Stimulated activated CD4-positive, alpha-beta T cell treated with anti-CD3 and anti-CD28 coated beads, Interleukin-4, amount 100 ng/mL, for 4 hours (primary cell): ENCODE data around the gene COMP.
"Not testable (repeated sequence)": the region's sequence is repeated elsewhere in the genome, so short reads cannot be mapped to it uniquely, and the experiment has no call there.

ENCODE experiments used
- DNase-seq, 2 experiments: peaks; one replicate each; pipeline ENCODE4 v3.0.0-alpha.2; 2020

COMP gene

GRCh38 chr19:18745012-18745735, 45.9 kb downstream of the COMP start:
- no peak for DNase-seq

GRCh38 chr19:18743784-18744418, 47.2 kb downstream of the COMP start:
- DNase-seq, result no peak

GRCh38 chr19:18742838-18743783, 48.0 kb downstream of the COMP start:
- DNase-seq, result no peak

GRCh38 chr19:18742324-18742723, 48.8 kb downstream of the COMP start:
- no peak for DNase-seq

- DNase-seq, result no peak
These were observed 49.7 kb downstream of the COMP start for GRCh38 chr19:18741124-18742121.

- no peak for DNase-seq
These were observed 52.0 kb downstream of the COMP start for GRCh38 chr19:18738961-18739690.

- no peak for DNase-seq
These were observed 53.2 kb downstream of the COMP start for GRCh38 chr19:18737954-18738351.

- DNase-seq, result no peak
These were observed 53.7 kb downstream of the COMP start for GRCh38 chr19:18737337-18737953.

- DNase-seq, result no peak
These were observed 54.4 kb downstream of the COMP start for GRCh38 chr19:18736415-18737336.

GRCh38 chr19:18735752-18736151, 55.4 kb downstream of the COMP start:
- DNase-seq, result no peak

GRCh38 chr19:18735324-18735723, 55.8 kb downstream of the COMP start:
- DNase-seq, result no peak

GRCh38 chr19:18733762-18734332, 57.3 kb downstream of the COMP start:
- not testable (repeated sequence) for DNase-seq

GRCh38 chr19:18733196-18733647, 57.9 kb downstream of the COMP start:
- DNase-seq, result no peak
